ENCODE data around the gene DHRS13. TPM values are rescaled to one million over a fixed set of nuclear protein-coding genes. Genes with fewer than 3 reads are reported as not detected.

DHRS13 gene
- polyA plus RNA-seq, 3 donors: 3.7 to 4.5 (median 3.8) TPM

DNA sequence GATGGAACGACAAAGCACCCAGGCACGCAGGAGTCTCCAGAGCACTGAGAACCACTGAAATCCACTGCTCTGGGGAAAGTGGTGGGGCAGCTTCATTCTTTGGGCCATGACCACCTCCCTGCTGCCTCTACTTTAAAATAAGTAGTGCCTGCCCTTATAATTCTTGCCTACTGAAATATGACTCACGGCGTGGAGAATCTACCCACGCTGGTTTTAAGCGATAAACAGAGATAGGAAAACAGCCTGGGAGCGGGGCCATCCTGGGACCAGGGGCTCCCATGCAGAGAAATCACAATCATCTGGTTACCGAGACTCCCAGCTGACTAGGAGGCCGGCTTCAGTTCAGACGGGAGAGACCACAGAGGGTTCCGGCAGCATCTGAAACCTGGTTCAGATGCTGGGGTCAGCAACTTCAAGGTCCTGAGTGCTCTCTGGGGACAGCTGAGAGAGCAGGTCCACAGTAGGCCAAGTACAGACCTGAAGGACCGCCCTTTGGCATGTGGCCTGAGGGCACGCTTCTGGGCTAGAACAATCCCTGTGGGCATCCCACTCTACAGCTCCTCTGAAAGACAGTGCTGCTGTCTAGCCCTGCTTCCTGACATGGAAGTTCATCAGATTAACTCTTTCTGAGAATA is 8.6 kb upstream of the DHRS13 start:
- H3K36me3 ChIP-seq (replicated peaks in 1 of 2; ENCODE audit: control insufficient read depth in 1 of 2, insufficient read depth in 2 of 2, low read length in 2 of 2): peaks cover 98 to 100% of the 10 kb centered on the region in 2 donors
- peak overlapping the region in 1 of 7 donors; percentile 26 for H3K27ac Mint-ChIP-seq
- DNase-seq: no peak
- peaks cover 0 to 1% (median 0%) of the 10 kb centered on the region in 3 donors for H3K27me3 Mint-ChIP-seq (ENCODE audit: low read depth in 3 of 3)
- H4K20me1 ChIP-seq (ENCODE audit: insufficient read depth, low read length): peaks cover 79% of the 10 kb centered on the region
- H3K36me3 Mint-ChIP-seq: peaks cover 93 to 95% of the 10 kb centered on the region in 2 donors
- no peak overlapping the region for H3K4me2 ChIP-seq (replicated peaks; ENCODE audit: extremely low read depth, low read length, poor library complexity, severe bottlenecking)
- no peak overlapping the region for H3K4me3 Mint-ChIP-seq
- H3K4me3 ChIP-seq (replicated peaks in 1 of 3; ENCODE audit: low read depth in 2 of 3, low read length in 3 of 3): no peak overlapping the region
- no peaks in the 10 kb centered on the region for H3K9me3 ChIP-seq (replicated peaks in 1 of 2; ENCODE audit: control insufficient read depth in 1 of 2, insufficient read depth in 1 of 2, low read length in 2 of 2)
- no peaks in the 10 kb centered on the region for H3K4me1 Mint-ChIP-seq
- no peaks in the 10 kb centered on the region for H3K9me3 Mint-ChIP-seq
- H3K4me1 ChIP-seq (ENCODE audit: control insufficient read depth in 1 of 2, insufficient read depth in 2 of 2, low read length in 2 of 2): no peaks in the 10 kb centered on the region
- WGBS (ENCODE audit: insufficient coverage): 97% methylated on average over 12 of the region's 13 CpGs
- peak overlapping the region in 1 of 2 donors; percentile 43 for H3K27ac ChIP-seq (ENCODE audit: low read depth in 1 of 2, low read length in 2 of 2)
- H3K9ac ChIP-seq (ENCODE audit: insufficient read depth, low read length, poor library complexity, severe bottlenecking): no peak overlapping the region
- TF ChIP-seq, protein P1, sequence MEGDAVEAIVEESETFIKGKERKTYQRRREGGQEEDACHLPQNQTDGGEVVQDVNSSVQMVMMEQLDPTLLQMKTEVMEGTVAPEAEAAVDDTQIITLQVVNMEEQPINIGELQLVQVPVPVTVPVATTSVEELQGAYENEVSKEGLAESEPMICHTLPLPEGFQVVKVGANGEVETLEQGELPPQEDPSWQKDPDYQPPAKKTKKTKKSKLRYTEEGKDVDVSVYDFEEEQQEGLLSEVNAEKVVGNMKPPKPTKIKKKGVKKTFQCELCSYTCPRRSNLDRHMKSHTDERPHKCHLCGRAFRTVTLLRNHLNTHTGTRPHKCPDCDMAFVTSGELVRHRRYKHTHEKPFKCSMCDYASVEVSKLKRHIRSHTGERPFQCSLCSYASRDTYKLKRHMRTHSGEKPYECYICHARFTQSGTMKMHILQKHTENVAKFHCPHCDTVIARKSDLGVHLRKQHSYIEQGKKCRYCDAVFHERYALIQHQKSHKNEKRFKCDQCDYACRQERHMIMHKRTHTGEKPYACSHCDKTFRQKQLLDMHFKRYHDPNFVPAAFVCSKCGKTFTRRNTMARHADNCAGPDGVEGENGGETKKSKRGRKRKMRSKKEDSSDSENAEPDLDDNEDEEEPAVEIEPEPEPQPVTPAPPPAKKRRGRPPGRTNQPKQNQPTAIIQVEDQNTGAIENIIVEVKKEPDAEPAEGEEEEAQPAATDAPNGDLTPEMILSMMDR (IDR thresholded peaks at IDR 0.05): no peak
- H2AFZ ChIP-seq (ENCODE audit: insufficient read depth, low read depth, low read length, poor library complexity, severe bottlenecking): no peak overlapping the region
- intact Hi-C loops (cut with micrococcal nuclease): no loop called here
- H3K27me3 ChIP-seq (ENCODE audit: control insufficient read depth in 2 of 2, insufficient read depth in 2 of 2, low read length in 2 of 2): no peaks in the 10 kb centered on the region
- H3K79me2 ChIP-seq (ENCODE audit: insufficient read depth, low read length): peaks cover 10% of the 10 kb centered on the region

DNA sequence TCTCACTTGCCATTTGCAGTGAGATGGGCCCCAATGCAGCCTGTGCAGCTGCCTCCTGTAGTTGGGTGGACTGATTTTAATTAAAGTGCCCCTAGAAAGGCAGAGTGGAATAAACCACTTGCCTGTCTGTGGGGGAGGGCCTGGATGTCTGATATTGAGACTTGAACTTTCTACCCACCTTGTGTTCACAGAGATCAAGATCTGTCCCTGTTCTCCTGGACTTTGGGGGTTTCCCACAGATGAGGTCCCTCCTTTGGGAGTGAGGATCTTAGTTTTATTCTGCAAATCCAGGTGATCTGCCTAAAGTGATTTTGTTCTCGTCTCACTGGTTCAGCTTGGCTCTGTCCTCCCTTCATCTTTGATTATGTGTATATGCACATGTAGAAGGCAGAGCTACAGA is 7.7 kb upstream of the DHRS13 start:
- Mint-ChIP-seq H3K4me3 (no peak overlapping the region), H3K27me3 (ENCODE audit: low read depth in 3 of 3) (peaks cover 0 to 1% (median 0%) of the 10 kb centered on the region in 3 donors), H3K9me3 (no peaks in the 10 kb centered on the region), H3K36me3 (peaks cover 90 to 94% of the 10 kb centered on the region in 2 donors), H3K4me1 (no peaks in the 10 kb centered on the region), H3K27ac (peak overlapping the region in 1 of 7 donors; percentile 40)
- H3K9ac ChIP-seq (ENCODE audit: insufficient read depth, low read length, poor library complexity, severe bottlenecking): no peak overlapping the region
- H4K20me1 ChIP-seq (ENCODE audit: insufficient read depth, low read length): peaks cover 79% of the 10 kb centered on the region
- intact Hi-C loops (cut with micrococcal nuclease): no loop called here
- no peak for DNase-seq
- no CpG with 5 or more reads among the region's 1 CpG for WGBS (ENCODE audit: insufficient coverage)
- TF ChIP-seq, protein P1 (IDR thresholded peaks at IDR 0.05): no peak
- no peak overlapping the region for H2AFZ ChIP-seq (ENCODE audit: insufficient read depth, low read depth, low read length, poor library complexity, severe bottlenecking)
- H3K4me2 ChIP-seq (replicated peaks; ENCODE audit: extremely low read depth, low read length, poor library complexity, severe bottlenecking): no peak overlapping the region
- no peaks in the 10 kb centered on the region for H3K9me3 ChIP-seq (replicated peaks in 1 of 2; ENCODE audit: control insufficient read depth in 1 of 2, insufficient read depth in 1 of 2, low read length in 2 of 2)
- no peak overlapping the region for H3K27ac ChIP-seq (ENCODE audit: low read depth in 1 of 2, low read length in 2 of 2)
- H3K4me3 ChIP-seq (replicated peaks in 1 of 3; ENCODE audit: low read depth in 2 of 3, low read length in 3 of 3): no peak overlapping the region
- H3K27me3 ChIP-seq (ENCODE audit: control insufficient read depth in 2 of 2, insufficient read depth in 2 of 2, low read length in 2 of 2): no peaks in the 10 kb centered on the region
- H3K4me1 ChIP-seq (ENCODE audit: control insufficient read depth in 1 of 2, insufficient read depth in 2 of 2, low read length in 2 of 2): no peaks in the 10 kb centered on the region
- H3K79me2 ChIP-seq (ENCODE audit: insufficient read depth, low read length): peaks cover 10% of the 10 kb centered on the region
- H3K36me3 ChIP-seq (replicated peaks in 1 of 2; ENCODE audit: control insufficient read depth in 1 of 2, insufficient read depth in 2 of 2, low read length in 2 of 2): peaks cover 97 to 100% of the 10 kb centered on the region in 2 donors
